Right ventricle myocardium superior (tissue), 1 donor: ENCODE measurements around the gene CACUL1. TPM values are rescaled to one million over a fixed set of nuclear protein-coding genes. Genes with fewer than 3 reads are reported as not detected.

Source experiments
- total RNA-seq: library from RNA; stranded (reverse); fragmentation: NEBNext Ultra II Directional; extraction: Animal tissue kit (Norgen Biotek cat#: 25700); gene quantifications from one replicate; pipeline ENCODE4 v1.2.1, GENCODE V29; 2021
- donor health status: DM: no; HTN: yes; CAD: no; lungs with severe emphysema.

CACUL1 gene
- total RNA-seq, 1 donor from 2014 or later = 21.4 TPM

Other genes starting within 250 kb of the CACUL1 start
- not detected for gene PRLHR, start 159.3 kb downstream of the CACUL1 start, total RNA-seq